Thyroid gland (tissue), 4 donors: Measurements from ENCODE around the gene SRRM5. TPM values are rescaled to one million over a fixed set of nuclear protein-coding genes. Genes with fewer than 3 reads are reported as not detected.
"Not testable (repeated sequence)": the region's sequence is repeated elsewhere in the genome, so short reads cannot be mapped to it uniquely, and the experiment has no call there.

Source experiments
- DNase-seq, 2 donors: peaks; one replicate each; pipeline ENCODE4 v3.0.0-alpha.2; 2019
- H3K27ac ChIP-seq, 3 donors: fragments of 200-600 bp; sonication (generic); 1 replicate in 2 of 3; 2 replicates in 1 of 3; pipeline ENCODE4 v1.5.1; 2016 to 2019; ENCODE audit warnings: mild to moderate bottlenecking in 1 of 3, moderate library complexity in 1 of 3
- H3K27me3 ChIP-seq: fragments of 200-600 bp; sonication (generic); one replicate; pipeline ENCODE4 v1.5.1; 2019
- H3K36me3 ChIP-seq, 2 donors: fragments of 200-600 bp; sonication (generic); one replicate each; pipeline ENCODE4 v1.5.1; 2016 to 2019
- H3K4me1 ChIP-seq, 2 donors: fragments of 200-600 bp; sonication (generic); one replicate each; pipeline ENCODE4 v1.5.1; 2017 to 2019
- H3K4me3 ChIP-seq, 3 donors: fragments of 200-600 bp; sonication (generic); replicated peaks in 1 of 3; 1 replicate in 2 of 3; 2 replicates in 1 of 3; pipeline ENCODE4 v1.5.1; 2016; ENCODE audit warnings: mild to moderate bottlenecking in 1 of 3
- H3K9me3 ChIP-seq: fragments of 200-600 bp; sonication (generic); one replicate; pipeline ENCODE4 v1.5.1; 2017
- CTCF ChIP-seq, 6 experiments: fragments of 200-600 bp in 3 of 6; fragments of 450-650 bp in 3 of 6; sonication (generic) in 3 of 6; IDR thresholded peaks; one replicate each; pipeline ENCODE4 v1.5.1; 2016 to 2019; ENCODE audit warnings: antibody characterized with exemption in 6 of 6, mild to moderate bottlenecking in 2 of 6, inconsistent platforms in 1 of 6, moderate library complexity in 1 of 6
- POLR2A ChIP-seq, 2 donors: fragments of 450-650 bp; IDR thresholded peaks; one replicate each; pipeline ENCODE4 v1.6.1; 2017; ENCODE audit warnings: antibody characterized with exemption in 2 of 2, mild to moderate bottlenecking in 2 of 2, moderate library complexity in 1 of 2
- WGBS, 2 donors: methylation state at CpG; one replicate each; pipeline ENCODE4 v1.1.5; 2017; 5-methylcytosine and 5-hydroxymethylcytosine counted together
- intact Hi-C: fragments of 100-400 bp; cut with DNase I; formaldehyde crosslinking; loops from one replicate; pipeline ENCODE4 v1.15.1; 2023
- total RNA-seq, 4 donors: library from RNA; depleted of rRNA; stranded (reverse); fragments of >200 nt; gene quantifications; one replicate each; pipeline ENCODE4 v1.2.3, GENCODE V29; 2016

The SRRM5 gene
- total RNA-seq, 4 donors from 2014 or later = 0.27 to 1.5 (median 0.59) TPM; not detected in 1

- 98 to 99% methylated on average over 6 of the region's 6 CpGs for WGBS, 2 donors
- H3K27ac ChIP-seq = no peak overlapping the region
- H3K9me3 ChIP-seq = no peaks in the 10 kb centered on the region
- no peaks in the 10 kb centered on the region for H3K36me3 ChIP-seq
- intact Hi-C loops = no loop called here
- H3K4me3 ChIP-seq = no peak overlapping the region
- H3K4me1 ChIP-seq = no peaks in the 10 kb centered on the region
- no peaks in the 10 kb centered on the region for H3K27me3 ChIP-seq
- no peak for TF ChIP-seq POLR2A (IDR thresholded peaks at IDR 0.05)
- no peak for DNase-seq
These were observed 36.7 kb downstream of the SRRM5 start for GRCh38 chr19:43648633-43649032.

GRCh38 chr19:43649514-43649913 is 37.6 kb downstream of the SRRM5 start:
- intact Hi-C loops = no loop called here
- WGBS, 2 donors = 85 to 90% methylated on average over 2 of the region's 2 CpGs

GRCh38 chr19:43650276-43650675 is 38.4 kb downstream of the SRRM5 start:
- 85 to 91% methylated on average over 7 of the region's 7 CpGs for WGBS, 2 donors
- H3K4me1 ChIP-seq, DNase-seq, H3K36me3 ChIP-seq, H3K9me3 ChIP-seq, H3K4me3 ChIP-seq, H3K27me3 ChIP-seq, H3K27ac ChIP-seq: not testable (repeated sequence)
- intact Hi-C loops = loop anchor here (5.0 to 10.0 kb wide), 2 partner anchors 113 to 205 kb away; no protein-coding TSS in a partner anchor

More at GRCh38 chr19:43649514-43649913, 37.6 kb downstream of the SRRM5 start:
- no peaks in the 10 kb centered on the region for H3K9me3 ChIP-seq
- H3K4me1 ChIP-seq = no peaks in the 10 kb centered on the region
- no peaks in the 10 kb centered on the region for H3K27me3 ChIP-seq
- H3K27ac ChIP-seq = no peak overlapping the region
- DNase-seq = no peak
- no peak for TF ChIP-seq CTCF (IDR thresholded peaks at IDR 0.05)
- TF ChIP-seq POLR2A (IDR thresholded peaks at IDR 0.05) = no peak
- H3K36me3 ChIP-seq = peaks cover 0 to 2% of the 10 kb centered on the region in 2 donors
- no peak overlapping the region for H3K4me3 ChIP-seq

- no peaks in the 10 kb centered on the region for H3K4me1 ChIP-seq
- TF ChIP-seq CTCF (IDR thresholded peaks at IDR 0.05) = peak in 5 of 6 experiments; percentile 44 to 78 (median 72)
- no peak for TF ChIP-seq POLR2A (IDR thresholded peaks at IDR 0.05)
- H3K4me3 ChIP-seq = no peak overlapping the region
- H3K27ac ChIP-seq = no peak overlapping the region
- H3K36me3 ChIP-seq = peaks cover 0 to 4% of the 10 kb centered on the region in 2 donors
- H3K9me3 ChIP-seq = no peaks in the 10 kb centered on the region
- no peaks in the 10 kb centered on the region for H3K27me3 ChIP-seq
- 63 to 77% methylated on average over 11 to 14 of the region's 14 CpGs for WGBS, 2 donors
- peak; percentile 58 to 68 for DNase-seq
- intact Hi-C loops = loop anchor here (5.0 to 10.0 kb wide), 2 partner anchors 115 to 207 kb away; no protein-coding TSS in a partner anchor
These were observed 40.1 kb downstream of the SRRM5 start for GRCh38 chr19:43651758-43652545.

GRCh38 chr19:43652546-43652874 is 40.6 kb downstream of the SRRM5 start:
- Histone ChIP-seq H3K4me3 (no peak overlapping the region), H3K27me3 (no peaks in the 10 kb centered on the region), H3K9me3 (no peaks in the 10 kb centered on the region), H3K36me3 (peaks cover 0 to 4% of the 10 kb centered on the region in 2 donors), H3K27ac (no peak overlapping the region), H3K4me1 (no peaks in the 10 kb centered on the region)
- no peak for TF ChIP-seq POLR2A (IDR thresholded peaks at IDR 0.05)
- no peak for DNase-seq
- 76 to 82% methylated on average over 5 of the region's 5 CpGs for WGBS, 2 donors
- intact Hi-C loops = loop anchor here (5.0 to 10.0 kb wide), 2 partner anchors 115 to 208 kb away; no protein-coding TSS in a partner anchor

- Histone ChIP-seq H3K36me3 (peaks cover 0 to 4% of the 10 kb centered on the region in 2 donors), H3K27me3 (no peaks in the 10 kb centered on the region), H3K27ac (no peak overlapping the region), H3K4me3 (no peak overlapping the region), H3K9me3 (no peaks in the 10 kb centered on the region), H3K4me1 (no peaks in the 10 kb centered on the region)
- 82 to 86% methylated on average over 2 to 6 of the region's 6 CpGs for WGBS, 2 donors
- DNase-seq = no peak
- intact Hi-C loops = loop anchor here (10.0 kb wide), 1 partner anchor 212 kb away; no protein-coding TSS in a partner anchor
- TF ChIP-seq CTCF (IDR thresholded peaks at IDR 0.05) (no peak), POLR2A (IDR thresholded peaks at IDR 0.05) (no peak)
These were observed 44.5 kb downstream of the SRRM5 start for GRCh38 chr19:43656436-43656835.
